Right lobe of liver (tissue), 4 donors: ENCODE results near the gene RPS27A.
"Not testable (repeated sequence)": the region's sequence is repeated elsewhere in the genome, so short reads cannot be mapped to it uniquely, and the experiment has no call there.

ENCODE experiments used
- CTCF ChIP-seq, 4 donors: fragments of 200-600 bp in 3 of 4; fragments of 450-650 bp in 1 of 4; IDR thresholded peaks; one replicate each; pipeline versions ENCODE4 v1.5.1 to v1.8.0; 2016 to 2022; ENCODE audit warnings: antibody characterized with exemption in 4 of 4, mild to moderate bottlenecking in 2 of 4
- POLR2A ChIP-seq: fragments of 450-650 bp; IDR thresholded peaks from one replicate; pipeline ENCODE4 v1.6.1; 2017; ENCODE audit warnings: antibody characterized with exemption, mild to moderate bottlenecking
- donor health status: DM: no; HTN: no; CAD: no.
- donor health status: DM: no; HTN: no; CAD: no.
- donor health status: DM: no; HTN: yes; CAD: no.

- TF ChIP-seq CTCF (IDR thresholded peaks at IDR 0.05); POLR2A: not testable (repeated sequence)
Measured at GRCh38 chr2:55191888-55192287, 40.6 kb upstream of the RPS27A start.
